Activated CD8-positive, alpha-beta T cell treated with anti-CD3 and anti-CD28 coated beads for 36 hours (primary cell): ENCODE data around the gene ELANE. TPM values are rescaled to one million over a fixed set of nuclear protein-coding genes. Genes with fewer than 3 reads are reported as not detected.
"Not testable (repeated sequence)": the region's sequence is repeated elsewhere in the genome, so short reads cannot be mapped to it uniquely, and the experiment has no call there.

ENCODE experiments used
- ATAC-seq: fragments of 200-7000 bp; cut with Tn5 transposase; one replicate; pipeline ENCODE4 v1.10.0; 2021; ENCODE audit warnings: mild to moderate bottlenecking, moderate library complexity
- CTCF ChIA-PET: fragments of 350-600 bp; sonication (Branson Sonifier 250); formaldehyde crosslinking; loops from one replicate; lab custom pipeline; 2021; ENCODE audit warnings: antibody characterized with exemption; lab: Charles Lee
- POLR2A ChIA-PET: fragments of 350-600 bp; sonication (Branson Sonifier 250); formaldehyde crosslinking; loops from one replicate; lab custom pipeline; 2021; ENCODE audit warnings: antibody characterized with exemption; lab: Charles Lee
- DNase-seq: peaks from one replicate; pipeline ENCODE4 v3.0.0-alpha.2; 2020
- H3K27ac Mint-ChIP-seq: one replicate; pipeline ENCODE4 v1.8.0; 2021; ENCODE audit warnings: mild to moderate bottlenecking, mixed read lengths
- H3K27me3 Mint-ChIP-seq: one replicate; pipeline ENCODE4 v1.8.0; 2021; ENCODE audit warnings: mixed read lengths
- H3K36me3 Mint-ChIP-seq: one replicate; pipeline ENCODE4 v1.8.0; 2021; ENCODE audit warnings: low read depth, mixed read lengths
- H3K4me1 Mint-ChIP-seq: one replicate; pipeline ENCODE4 v1.8.0; 2021; ENCODE audit warnings: low read depth, mixed read lengths
- H3K4me3 Mint-ChIP-seq: one replicate; pipeline ENCODE4 v1.8.0; 2021; ENCODE audit warnings: mild to moderate bottlenecking, moderate library complexity, mixed read lengths
- H3K9me3 Mint-ChIP-seq: one replicate; pipeline ENCODE4 v1.8.0; 2021; ENCODE audit warnings: mixed read lengths
- CTCF ChIP-seq: fragments of 200-600 bp; IDR thresholded peaks from one replicate; pipeline ENCODE4 v1.8.0; 2022; ENCODE audit warnings: antibody characterized with exemption, mild to moderate bottlenecking
- intact Hi-C: fragments of 100-400 bp; cut with micrococcal nuclease; formaldehyde crosslinking; loops from one replicate; pipeline ENCODE4 v1.10.0; 2022
- total RNA-seq, 2 experiments: library from RNA; stranded (reverse); gene quantifications; one replicate each; pipeline ENCODE4 v1.2.3, GENCODE V29; 2021

Gene ELANE
- total RNA-seq, 2 experiments from 2014 or later = not detected

GRCh38 chr19:831407-832369 is 20.4 kb upstream of the ELANE start:
- DNase-seq (no peak), ATAC-seq (no peak)
- no peak overlapping the region for H3K4me3 Mint-ChIP-seq
- no peaks in the 10 kb centered on the region for H3K9me3 Mint-ChIP-seq
- H3K27me3 Mint-ChIP-seq = peaks cover 4% of the 10 kb centered on the region
- intact Hi-C loops = no loop called here
- ChIA-PET CTCF (interaction anchor here (0.6 kb wide), 1 partner anchor 61 kb away, joined by 3 read pairs; no protein-coding TSS in a partner anchor), POLR2A (no interaction called here)
- no peaks in the 10 kb centered on the region for H3K36me3 Mint-ChIP-seq
- no peak overlapping the region for H3K27ac Mint-ChIP-seq
- peaks cover 2% of the 10 kb centered on the region for H3K4me1 Mint-ChIP-seq
- no peak for TF ChIP-seq CTCF

GRCh38 chr19:834216-834615 is 17.9 kb upstream of the ELANE start:
- ChIA-PET POLR2A (no interaction called here), CTCF (no interaction called here)
- no peaks in the 10 kb centered on the region for H3K9me3 Mint-ChIP-seq
- intact Hi-C loops = no loop called here
- H3K36me3 Mint-ChIP-seq = no peaks in the 10 kb centered on the region
- DNase-seq = no peak
- H3K4me1 Mint-ChIP-seq = peaks cover 2% of the 10 kb centered on the region
- TF ChIP-seq CTCF = no peak
- no peak overlapping the region for H3K4me3 Mint-ChIP-seq
- ATAC-seq = no peak
- H3K27ac Mint-ChIP-seq = no peak overlapping the region
- H3K27me3 Mint-ChIP-seq = peaks cover 8% of the 10 kb centered on the region

GRCh38 chr19:835210-835810 is 16.8 kb upstream of the ELANE start:
- CTCF ChIA-PET = no interaction called here
- Mint-ChIP-seq H3K9me3 (no peaks in the 10 kb centered on the region), H3K36me3 (no peaks in the 10 kb centered on the region), H3K4me1 (peaks cover 2% of the 10 kb centered on the region), H3K27me3 (peaks cover 8% of the 10 kb centered on the region), H3K27ac (no peak overlapping the region), H3K4me3 (no peak overlapping the region)
- ATAC-seq (no peak), DNase-seq (no peak)
- POLR2A ChIA-PET = no interaction called here
- intact Hi-C loops = no loop called here
- no peak for TF ChIP-seq CTCF

GRCh38 chr19:840519-841206 is 11.4 kb upstream of the ELANE start, which contains the start of gene PRTN3:
TSS of gene PRTN3 (plus strand) at chr19:840999. CDS start at chr19:841009, 10 bp downstream.
- intact Hi-C loops = no loop called here
- Mint-ChIP-seq H3K9me3 (no peaks in the 10 kb centered on the region), H3K4me3 (no peak within 1 kb of the TSS), H3K27ac (no peak within 1 kb of the TSS), H3K36me3 (no peaks in the 10 kb centered on the region), H3K27me3 (peaks cover 26% of the 10 kb centered on the region), H3K4me1 (peaks cover 5% of the 10 kb centered on the region)
- POLR2A ChIA-PET = no interaction called here
- TF ChIP-seq CTCF = no peak
- CTCF ChIA-PET = no interaction called here
- ATAC-seq = no peak
- DNase-seq = no peak

- CTCF ChIA-PET, H3K36me3 Mint-ChIP-seq, H3K4me3 Mint-ChIP-seq, H3K27ac Mint-ChIP-seq, H3K4me1 Mint-ChIP-seq, ATAC-seq, intact Hi-C loops, H3K9me3 Mint-ChIP-seq, DNase-seq: not testable (repeated sequence)
- H3K27me3 Mint-ChIP-seq = peaks cover 29% of the 10 kb centered on the region
- POLR2A ChIA-PET = interaction anchor here (0.6 kb wide), 1 partner anchor 40 kb away, joined by 3 read pairs; no protein-coding TSS in a partner anchor
Measured at GRCh38 chr19:842802-843179, 9.3 kb upstream of the ELANE start.
